Stimulated activated naive CD8-positive, alpha-beta T cell treated with anti-CD3 and anti-CD28 coated beads, Interleukin-15, amount 100 ng/mL, for 72 hours (primary cell): ENCODE results near the gene RNF151.
"Not testable (repeated sequence)": the region's sequence is repeated elsewhere in the genome, so short reads cannot be mapped to it uniquely, and the experiment has no call there.

Source experiments
- ATAC-seq: fragments of 150-1000 bp; cut with Tn5 transposase; 2 replicates; pipeline ENCODE4 v1.10.0; 2021; ENCODE audit warnings: mild to moderate bottlenecking, moderate library complexity
- DNase-seq, 2 donors: peaks; one replicate each; pipeline ENCODE4 v3.0.0; 2021 to 2022
- H3K27ac Mint-ChIP-seq, 2 donors: one replicate each; pipeline ENCODE4 v1.8.0; 2022; ENCODE audit warnings: mild to moderate bottlenecking in 2 of 2, mixed read lengths in 2 of 2, moderate library complexity in 2 of 2
- H3K27me3 Mint-ChIP-seq: one replicate; pipeline ENCODE4 v1.8.0; 2022; ENCODE audit warnings: mixed read lengths
- H3K4me1 Mint-ChIP-seq: one replicate; pipeline ENCODE4 v1.8.0; 2022; ENCODE audit warnings: mild to moderate bottlenecking, mixed read lengths
- H3K4me3 Mint-ChIP-seq, 2 donors: one replicate each; pipeline ENCODE4 v1.8.0; 2022; ENCODE audit warnings: mild to moderate bottlenecking in 2 of 2, mixed read lengths in 2 of 2, moderate library complexity in 1 of 2
- H3K9me3 Mint-ChIP-seq, 2 donors: one replicate each; pipeline ENCODE4 v1.8.0; 2022; ENCODE audit warnings: mixed read lengths in 2 of 2

The RNF151 gene

GRCh38 chr16:2002406-2003230, 36.0 kb downstream of the RNF151 start:
- Mint-ChIP-seq H3K27me3 (no peaks in the 10 kb centered on the region), H3K4me3 (no peak overlapping the region), H3K4me1 (peaks cover 39% of the 10 kb centered on the region), H3K9me3 (no peaks in the 10 kb centered on the region), H3K27ac (peak overlapping the region in 1 of 2 donors; percentile 59)
- DNase-seq = no peak
- ATAC-seq = no peak

GRCh38 chr16:2003231-2003826, 36.7 kb downstream of the RNF151 start:
- no peak overlapping the region for H3K4me3 Mint-ChIP-seq
- ATAC-seq = no peak
- H3K27ac Mint-ChIP-seq = no peak overlapping the region
- no peaks in the 10 kb centered on the region for H3K9me3 Mint-ChIP-seq
- DNase-seq = no peak
- peaks cover 46% of the 10 kb centered on the region for H3K4me1 Mint-ChIP-seq
- no peaks in the 10 kb centered on the region for H3K27me3 Mint-ChIP-seq

DNA sequence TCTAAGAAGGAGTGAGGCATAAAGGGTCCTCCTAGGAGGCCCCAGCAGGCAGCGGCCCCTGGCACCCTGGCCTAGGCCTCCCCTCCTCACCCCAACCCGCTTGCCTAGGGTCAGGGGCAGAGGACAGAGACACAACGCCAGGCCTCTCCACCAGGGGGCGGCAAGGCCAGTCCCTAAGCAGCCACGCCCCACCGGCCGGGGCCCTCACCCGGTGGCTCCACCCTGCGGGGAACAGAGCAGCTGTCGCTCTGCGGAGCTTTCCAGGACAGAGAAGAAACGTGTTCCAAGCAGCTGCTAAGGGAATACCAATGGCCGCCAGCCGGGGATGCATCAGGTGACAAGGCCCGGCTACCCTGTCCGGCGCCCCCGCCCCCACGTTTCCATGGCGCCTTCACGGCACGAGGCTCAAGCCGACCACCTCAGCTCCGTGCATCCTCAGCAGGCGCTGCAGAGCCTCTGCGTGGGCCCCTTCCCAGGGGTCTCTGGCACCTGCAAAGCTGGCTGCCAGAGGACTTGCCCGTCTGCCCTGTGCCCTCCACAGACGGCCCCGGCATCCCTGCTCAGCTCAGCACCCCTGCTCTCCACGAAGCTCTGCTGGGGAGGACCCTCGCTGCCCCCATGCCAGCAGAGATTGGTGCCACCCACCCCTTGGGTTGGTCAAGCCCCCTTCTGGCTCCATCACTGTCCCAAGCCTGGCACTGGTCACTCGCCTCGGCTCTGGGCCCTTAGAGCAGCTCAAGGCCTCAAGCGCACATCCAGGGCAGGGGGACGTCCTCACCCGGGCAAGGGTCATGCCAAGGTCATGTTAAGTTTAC, 37.4 kb downstream of the RNF151 start:
- Mint-ChIP-seq H3K4me3 (peak overlapping the region in 1 of 2 donors; percentile 13), H3K27ac (no peak overlapping the region)

GRCh38 chr16:2004795-2005517, 38.3 kb downstream of the RNF151 start:
- no peak for DNase-seq
- Mint-ChIP-seq H3K27ac (no peak overlapping the region), H3K4me3 (peak overlapping the region in 1 of 2 donors; percentile 46), H3K9me3 (no peaks in the 10 kb centered on the region), H3K27me3 (no peaks in the 10 kb centered on the region), H3K4me1 (peaks cover 53% of the 10 kb centered on the region)
- no peak for ATAC-seq

More for the DNA sequence above, 37.4 kb downstream of the RNF151 start:
- no peaks in the 10 kb centered on the region for H3K9me3 Mint-ChIP-seq
- peaks cover 53% of the 10 kb centered on the region for H3K4me1 Mint-ChIP-seq
- ATAC-seq (peak; percentile 87), DNase-seq (peak; percentile 87 to 90)
- no peaks in the 10 kb centered on the region for H3K27me3 Mint-ChIP-seq

- Mint-ChIP-seq H3K27ac (peak overlapping the region in 1 of 2 donors; percentile 80), H3K4me1 (peaks cover 59% of the 10 kb centered on the region), H3K9me3 (no peaks in the 10 kb centered on the region), H3K27me3 (no peaks in the 10 kb centered on the region), H3K4me3 (peak overlapping the region in 1 of 2 donors; percentile 70)
- no peak for DNase-seq
- ATAC-seq = no peak
Observed at GRCh38 chr16:2005646-2006045, 39.0 kb downstream of the RNF151 start.

GRCh38 chr16:2006317-2006716, 39.7 kb downstream of the RNF151 start:
- Mint-ChIP-seq H3K4me3 (peak overlapping the region; percentile 96 to 97), H3K27me3 (no peaks in the 10 kb centered on the region), H3K27ac (peak overlapping the region in 1 of 2 donors; percentile 84), H3K9me3 (no peaks in the 10 kb centered on the region), H3K4me1 (peaks cover 59% of the 10 kb centered on the region)
- ATAC-seq (no peak), DNase-seq (no peak)

DNA sequence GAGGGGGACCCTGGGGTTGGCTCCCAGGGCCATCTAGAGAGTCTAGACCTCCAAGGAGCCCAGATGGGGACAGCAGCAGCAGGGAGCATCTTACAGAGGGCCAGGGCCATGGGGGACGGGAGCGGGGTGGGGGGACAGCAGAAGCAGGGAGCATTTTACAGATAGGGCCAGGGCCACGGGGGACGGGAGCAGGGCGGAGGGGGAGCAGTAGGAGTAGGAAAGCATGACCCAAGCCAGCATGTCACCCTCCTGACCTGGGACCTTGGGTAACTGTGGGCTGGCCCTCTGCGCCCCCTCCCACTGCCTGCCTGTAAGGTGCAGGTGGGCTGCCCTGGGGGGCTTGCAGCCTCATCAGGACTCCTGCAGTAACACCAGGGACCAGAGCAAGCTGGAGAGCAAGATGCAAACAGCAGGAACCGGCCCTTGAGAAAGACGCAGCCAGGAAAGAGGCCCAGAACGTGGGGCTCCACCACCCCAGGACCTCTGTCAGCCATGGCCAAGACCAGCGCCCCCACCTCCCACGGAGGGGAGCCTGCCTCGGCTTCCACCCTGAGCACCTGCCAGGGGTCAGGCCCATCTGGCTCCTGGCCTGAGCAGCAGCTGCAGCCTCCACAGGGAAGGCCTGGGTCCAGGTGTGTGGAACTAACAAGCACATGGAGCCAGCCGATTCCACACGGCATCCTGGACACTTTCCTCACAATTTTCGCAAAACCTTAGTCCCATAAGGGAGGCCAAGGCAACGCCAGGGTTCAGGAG, 40.6 kb downstream of the RNF151 start:
- Mint-ChIP-seq H3K27ac (peak overlapping the region; percentile 94 to 95), H3K4me3 (peak overlapping the region; percentile 96 to 97), H3K9me3 (no peaks in the 10 kb centered on the region), H3K27me3 (no peaks in the 10 kb centered on the region), H3K4me1 (peaks cover 59% of the 10 kb centered on the region)
- no peak for ATAC-seq
- no peak for DNase-seq

GRCh38 chr16:2008009-2008526, 41.4 kb downstream of the RNF151 start:
- Mint-ChIP-seq H3K9me3 (no peaks in the 10 kb centered on the region), H3K4me3 (peak overlapping the region; percentile 96 to 97), H3K27me3 (no peaks in the 10 kb centered on the region), H3K4me1 (peaks cover 59% of the 10 kb centered on the region), H3K27ac (peak overlapping the region; percentile 94 to 95)
- DNase-seq (peak; percentile 31 to 58), ATAC-seq (peak; percentile 40)

- ATAC-seq (peak; percentile 11), DNase-seq (peak; percentile 23 to 53)
- Mint-ChIP-seq H3K4me1 (peaks cover 59% of the 10 kb centered on the region), H3K4me3 (peak overlapping the region; percentile 96 to 97), H3K27me3 (no peaks in the 10 kb centered on the region), H3K9me3 (no peaks in the 10 kb centered on the region), H3K27ac (peak overlapping the region; percentile 94 to 95)
Observed at GRCh38 chr16:2008631-2009163, 42.0 kb downstream of the RNF151 start.

DNA sequence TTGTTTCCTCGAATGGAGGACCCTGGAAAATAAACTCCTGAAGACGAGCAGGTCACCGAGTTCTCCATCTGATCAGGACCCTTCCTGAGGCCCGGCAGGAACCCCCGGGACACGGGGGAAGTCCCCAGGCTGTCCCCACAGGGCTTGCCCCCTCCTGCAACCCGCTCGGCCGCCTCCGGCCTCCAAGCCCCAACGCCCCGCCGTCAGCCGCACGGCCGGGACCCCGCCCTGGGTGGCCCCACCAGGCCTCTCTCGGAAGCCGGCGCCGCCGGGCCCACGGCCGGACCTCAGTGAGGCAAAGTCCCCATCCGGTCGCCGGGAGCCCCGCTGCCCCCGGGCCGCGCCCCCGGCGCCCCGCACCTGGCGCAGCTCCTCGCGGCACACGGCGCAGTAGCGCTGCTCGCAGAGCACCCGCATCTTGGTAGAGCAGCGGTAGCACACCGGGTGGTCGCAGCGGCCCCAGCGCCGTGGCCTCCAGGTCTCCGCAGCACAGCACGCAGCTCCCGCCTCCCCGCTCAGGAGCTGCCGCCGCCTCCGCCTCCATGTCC, 42.6 kb downstream of the RNF151 start:
- peak overlapping the region; percentile 94 to 95 for H3K27ac Mint-ChIP-seq
- H3K9me3 Mint-ChIP-seq = no peaks in the 10 kb centered on the region
- peak; percentile 47 for ATAC-seq
- peak overlapping the region; percentile 96 to 97 for H3K4me3 Mint-ChIP-seq
- peak in 1 of 2 donors; percentile 31 for DNase-seq
- H3K4me1 Mint-ChIP-seq = peaks cover 54% of the 10 kb centered on the region
- H3K27me3 Mint-ChIP-seq = no peaks in the 10 kb centered on the region

DNA sequence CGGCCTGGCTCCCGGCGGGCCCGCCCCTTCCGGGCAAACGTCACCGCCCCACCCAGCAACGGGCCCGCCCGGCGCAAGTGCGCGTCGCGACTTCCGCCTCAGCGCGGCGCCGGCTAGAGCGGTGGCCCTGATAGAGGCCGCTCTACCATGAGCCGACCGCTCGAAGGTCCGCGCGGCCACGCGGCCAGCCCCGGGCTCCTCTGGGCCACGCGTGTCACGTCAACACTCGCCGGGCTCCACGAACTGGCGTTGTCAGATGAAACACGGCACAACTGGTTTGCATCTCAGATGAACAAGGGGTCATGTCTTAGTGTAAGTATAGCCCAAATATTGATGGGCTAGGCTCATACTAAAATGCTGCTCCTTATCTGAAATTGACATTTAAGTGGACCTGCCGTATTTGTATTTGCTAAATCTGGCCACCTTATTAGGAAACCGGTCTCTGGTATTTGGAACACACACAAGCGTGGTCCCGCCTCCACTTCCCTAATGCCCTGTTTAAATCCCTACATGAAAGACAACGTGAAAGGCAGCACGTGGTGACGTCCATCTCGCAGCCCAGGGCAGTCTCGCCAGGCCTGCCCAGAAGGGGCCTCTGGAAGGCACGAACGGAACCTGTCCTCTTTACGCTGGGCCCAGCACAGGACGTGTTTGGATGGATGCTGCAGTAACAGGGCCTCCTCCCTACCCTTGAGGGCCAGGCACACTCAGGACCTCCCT, 43.3 kb downstream of the RNF151 start, which contains the start of gene ZNF598:
Gene ZNF598, minus strand, starts transcription at position 31 of the 720 bp plus-strand sequence.
- H3K27me3 Mint-ChIP-seq = no peaks in the 10 kb centered on the region
- peak; percentile 93 for ATAC-seq
- H3K4me3 Mint-ChIP-seq = peak within 1 kb of the TSS; percentile 96 to 97
- H3K4me1 Mint-ChIP-seq = peaks cover 47% of the 10 kb centered on the region
- H3K27ac Mint-ChIP-seq = peak within 1 kb of the TSS; percentile 97
- DNase-seq = peak; percentile 76 to 79
- no peaks in the 10 kb centered on the region for H3K9me3 Mint-ChIP-seq

DNA sequence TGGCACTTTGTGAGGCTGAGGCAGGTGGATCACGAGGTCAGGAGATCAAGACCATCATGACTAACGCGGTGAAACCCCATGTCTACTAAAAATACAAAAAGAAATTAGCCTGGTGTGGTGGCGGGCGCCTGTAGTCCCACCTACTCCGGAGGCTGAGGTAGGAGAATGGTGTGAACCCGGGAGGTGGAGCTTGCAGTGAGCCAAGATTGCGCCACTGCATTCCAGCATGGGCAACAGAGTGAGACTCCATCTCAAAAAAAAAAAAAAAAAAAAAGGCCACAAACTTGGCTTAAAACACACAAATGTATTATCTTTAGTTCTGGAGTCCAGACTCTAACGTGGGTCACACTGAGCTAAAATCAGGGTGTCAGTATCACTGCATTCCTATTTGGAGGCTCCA, 45.1 kb downstream of the RNF151 start:
- not testable (repeated sequence) for ATAC-seq

GRCh38 chr16:2013527-2013926, 46.9 kb downstream of the RNF151 start:
- ATAC-seq = no peak
- H3K9me3 Mint-ChIP-seq = no peaks in the 10 kb centered on the region
- peaks cover 11% of the 10 kb centered on the region for H3K4me1 Mint-ChIP-seq
- no peak for DNase-seq
- no peak overlapping the region for H3K4me3 Mint-ChIP-seq
- no peak overlapping the region for H3K27ac Mint-ChIP-seq
- peaks cover 9% of the 10 kb centered on the region for H3K27me3 Mint-ChIP-seq

More for the DNA sequence above, 45.1 kb downstream of the RNF151 start:
- not testable (repeated sequence) for H3K4me3 Mint-ChIP-seq, H3K27ac Mint-ChIP-seq, DNase-seq, H3K27me3 Mint-ChIP-seq, H3K9me3 Mint-ChIP-seq
- peaks cover 29% of the 10 kb centered on the region for H3K4me1 Mint-ChIP-seq
